ENCODE results near the gene BMF.

BMF gene

GRCh38 chr15:40111888-40112287, 3.2 kb upstream of the BMF start:
- Histone ChIP-seq H3K9me2 (replicated peaks; ENCODE audit: insufficient read depth, low read length) (no peaks in the 10 kb centered on the region), H3K4me3 (ENCODE audit: insufficient read depth, low read length, poor library complexity, severe bottlenecking) (no peak overlapping the region), H3K36me3 (ENCODE audit: low read length) (no peaks in the 10 kb centered on the region), H3K27ac (ENCODE audit: low read depth, low read length) (no peak overlapping the region), H3F3A (ENCODE audit: insufficient read depth) (peaks cover 16% of the 10 kb centered on the region), H3K79me2 (ENCODE audit: insufficient read depth, low read length) (peaks cover 15% of the 10 kb centered on the region), H3K27me3 (ENCODE audit: low read length) (no peaks in the 10 kb centered on the region), H2AFZ (ENCODE audit: low read depth, low read length, severe bottlenecking) (no peak overlapping the region), H3K9ac (ENCODE audit: low read length) (no peak overlapping the region), H3K9me3 (ENCODE audit: insufficient read depth, low read length) (no peaks in the 10 kb centered on the region), H4K20me1 (ENCODE audit: low read depth, low read length) (no peaks in the 10 kb centered on the region), H3K4me2 (ENCODE audit: low read depth, low read length, poor library complexity, severe bottlenecking) (no peak overlapping the region)
- TF ChIP-seq CTCF (IDR thresholded peaks at IDR 0.05; ENCODE audit: insufficient read depth, low read length, poor library complexity, severe bottlenecking), result no peak
- no peak for TF ChIP-seq EZH2phosphoT487 (conservative IDR thresholded peaks at IDR 0.05; ENCODE audit: low read length)

- peaks cover 23% of the 10 kb centered on the region for H3F3A ChIP-seq (ENCODE audit: insufficient read depth)
- H2AFZ ChIP-seq (ENCODE audit: low read depth, low read length, severe bottlenecking), result no peak overlapping the region
- H3K79me2 ChIP-seq (ENCODE audit: insufficient read depth, low read length), result peaks cover 15% of the 10 kb centered on the region
- H3K9ac ChIP-seq (ENCODE audit: low read length), result no peak overlapping the region
- no peak overlapping the region for H3K4me2 ChIP-seq (ENCODE audit: low read depth, low read length, poor library complexity, severe bottlenecking)
- TF ChIP-seq EZH2phosphoT487 (conservative IDR thresholded peaks at IDR 0.05; ENCODE audit: low read length), result no peak
- no peak for TF ChIP-seq CTCF (IDR thresholded peaks at IDR 0.05; ENCODE audit: insufficient read depth, low read length, poor library complexity, severe bottlenecking)
- no peaks in the 10 kb centered on the region for H3K9me3 ChIP-seq (ENCODE audit: insufficient read depth, low read length)
- no peak overlapping the region for H3K4me3 ChIP-seq (ENCODE audit: insufficient read depth, low read length, poor library complexity, severe bottlenecking)
- H3K27me3 ChIP-seq (ENCODE audit: low read length), result no peaks in the 10 kb centered on the region
- H3K9me2 ChIP-seq (replicated peaks; ENCODE audit: insufficient read depth, low read length), result no peaks in the 10 kb centered on the region
- H3K27ac ChIP-seq (ENCODE audit: low read depth, low read length), result no peak overlapping the region
- no peaks in the 10 kb centered on the region for H4K20me1 ChIP-seq (ENCODE audit: low read depth, low read length)
- no peaks in the 10 kb centered on the region for H3K36me3 ChIP-seq (ENCODE audit: low read length)
These were observed 2.3 kb upstream of the BMF start for GRCh38 chr15:40110866-40111550.

GRCh38 chr15:40108061-40108854, 421 bp downstream of the BMF start:
- H2AFZ ChIP-seq (ENCODE audit: low read depth, low read length, severe bottlenecking), result no peak overlapping the region
- H3K4me2 ChIP-seq (ENCODE audit: low read depth, low read length, poor library complexity, severe bottlenecking), result peak overlapping the region; percentile 79
- H3K27ac ChIP-seq (ENCODE audit: low read depth, low read length), result peak overlapping the region; percentile 98
- peak overlapping the region; percentile 74 for H3K9ac ChIP-seq (ENCODE audit: low read length)
- no peaks in the 10 kb centered on the region for H4K20me1 ChIP-seq (ENCODE audit: low read depth, low read length)
- TF ChIP-seq CTCF (IDR thresholded peaks at IDR 0.05; ENCODE audit: insufficient read depth, low read length, poor library complexity, severe bottlenecking) (no peak), EZH2phosphoT487 (conservative IDR thresholded peaks at IDR 0.05; ENCODE audit: low read length) (no peak)
- peaks cover 46% of the 10 kb centered on the region for H3F3A ChIP-seq (ENCODE audit: insufficient read depth)
- H3K36me3 ChIP-seq (ENCODE audit: low read length), result no peaks in the 10 kb centered on the region
- no peaks in the 10 kb centered on the region for H3K27me3 ChIP-seq (ENCODE audit: low read length)
- peak overlapping the region; percentile 79 for H3K4me3 ChIP-seq (ENCODE audit: insufficient read depth, low read length, poor library complexity, severe bottlenecking)
- no peaks in the 10 kb centered on the region for H3K9me2 ChIP-seq (replicated peaks; ENCODE audit: insufficient read depth, low read length)
- H3K79me2 ChIP-seq (ENCODE audit: insufficient read depth, low read length), result peaks cover 27% of the 10 kb centered on the region
- H3K9me3 ChIP-seq (ENCODE audit: insufficient read depth, low read length), result no peaks in the 10 kb centered on the region

All from SU-DHL-6 (cell line).